Stimulated activated CD4-positive, alpha-beta T cell treated with anti-CD3 and anti-CD28 coated beads, TNF-alpha, amount 100 ng/mL, for 48 hours (primary cell): ENCODE measurements around the gene GJE1.

ENCODE experiments used
- DNase-seq, 3 donors: peaks; one replicate each; pipeline ENCODE4 v3.0.0-alpha.2; 2020; ENCODE audit warnings: low read depth in 3 of 3

GJE1 gene

GRCh38 chr6:142165227-142165626 lies 32.5 kb downstream of the GJE1 start:
- DNase-seq: no peak

DNA sequence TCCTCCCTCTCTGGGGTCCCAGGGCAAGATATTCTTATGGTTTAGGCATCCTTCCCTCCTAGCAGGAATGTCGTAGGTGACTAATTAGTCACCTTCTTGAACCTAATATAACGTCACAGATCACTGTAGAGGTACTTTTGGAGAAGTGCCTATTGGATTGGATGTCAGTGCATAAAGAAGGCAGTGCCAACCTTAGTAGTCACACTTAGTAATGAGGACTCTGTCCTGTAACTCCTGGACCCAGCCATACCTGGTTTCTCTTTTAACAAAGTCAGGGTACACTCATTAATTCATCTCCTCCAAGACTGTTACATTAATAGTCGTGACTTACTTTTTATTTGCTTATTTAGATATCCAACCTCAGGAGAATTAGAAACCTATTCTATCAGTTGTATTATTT lies 34.3 kb downstream of the GJE1 start:
- no peak for DNase-seq

DNA sequence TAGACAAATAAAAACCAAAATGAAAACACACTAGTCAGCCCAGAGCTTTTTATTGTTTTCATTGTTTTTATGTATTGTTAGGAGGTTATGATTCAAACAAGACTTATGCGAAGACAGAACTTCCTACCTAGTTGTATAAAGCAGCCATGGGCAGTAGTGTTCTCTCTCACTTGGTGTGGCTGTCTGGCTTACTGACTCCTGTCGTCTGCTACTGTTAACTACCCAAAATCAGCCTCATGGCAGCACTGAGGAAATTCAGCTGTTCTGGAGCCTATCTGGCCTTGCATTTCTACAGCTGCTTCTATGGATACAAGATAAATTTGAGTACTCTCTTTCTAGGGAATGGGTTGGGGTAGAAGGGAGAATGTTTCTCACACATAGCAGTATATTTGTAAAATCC lies 34.8 kb downstream of the GJE1 start:
- DNase-seq: no peak

- no peak for DNase-seq
Measured at GRCh38 chr6:142171351-142171750, 38.6 kb downstream of the GJE1 start.

DNA sequence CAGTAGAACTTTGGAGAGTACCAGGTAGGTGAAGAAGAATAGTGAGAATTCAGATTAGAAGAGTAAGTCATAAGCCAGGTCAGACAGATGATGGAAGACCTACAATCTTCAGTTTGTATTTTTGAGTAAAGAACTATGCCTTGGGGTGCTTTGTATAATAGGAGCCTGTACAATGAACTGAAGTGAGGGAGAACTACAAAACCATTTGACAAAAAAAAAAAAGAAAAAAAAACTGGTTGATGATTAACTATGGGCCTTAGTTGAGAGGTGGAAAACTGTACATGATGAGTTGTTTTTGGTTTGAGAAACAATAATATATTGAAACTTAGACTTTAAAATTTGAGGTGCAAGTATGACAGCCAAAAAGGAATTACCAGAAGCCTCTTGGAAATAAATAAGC lies 40.0 kb downstream of the GJE1 start:
- no peak for DNase-seq

- DNase-seq: no peak
Measured at GRCh38 chr6:142173980-142174379, 41.3 kb downstream of the GJE1 start.

DNA sequence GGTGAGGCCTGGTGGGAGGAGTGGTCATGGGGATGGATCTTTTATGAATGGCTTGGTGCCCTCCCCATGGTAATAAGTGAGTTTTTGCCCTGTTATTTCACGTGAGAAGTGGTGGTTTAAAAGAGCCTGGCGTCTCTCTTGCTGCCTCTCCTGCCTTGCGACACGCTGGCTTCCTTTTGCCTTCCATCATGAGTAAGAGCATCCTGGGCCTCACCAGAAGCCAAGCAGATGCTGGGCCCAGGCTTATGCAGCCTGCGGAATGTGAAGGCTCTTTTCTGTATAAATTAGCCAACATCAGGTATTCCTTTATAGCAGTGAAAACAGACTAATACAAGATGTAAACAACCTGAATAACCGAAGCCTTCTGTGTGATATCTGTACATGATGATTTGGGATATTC lies 42.0 kb downstream of the GJE1 start:
- DNase-seq: no peak

DNA sequence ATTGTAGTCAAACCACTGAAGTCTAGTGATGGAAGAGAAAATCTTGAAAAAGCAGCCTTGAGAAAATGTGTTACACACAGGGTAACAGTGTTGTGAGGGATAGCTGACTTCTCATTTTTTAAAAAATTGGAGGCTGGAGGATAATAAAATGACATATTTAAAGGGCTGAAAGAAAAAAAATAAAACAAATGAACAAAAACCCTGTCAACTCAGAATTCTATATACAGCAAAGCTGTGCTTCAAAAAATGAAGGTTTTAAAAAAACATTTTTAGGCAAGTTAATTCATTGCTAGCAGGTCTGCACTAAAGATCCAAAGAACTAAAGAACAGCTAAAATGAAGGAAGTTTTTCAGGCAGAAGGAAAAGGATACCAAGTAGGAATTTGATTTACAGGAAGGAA lies 45.4 kb downstream of the GJE1 start:
- DNase-seq: no peak

- no peak for DNase-seq
Measured at GRCh38 chr6:142182004-142182403, 49.3 kb downstream of the GJE1 start.

GRCh38 chr6:142183351-142183750 lies 50.6 kb downstream of the GJE1 start:
- DNase-seq: no peak

DNA sequence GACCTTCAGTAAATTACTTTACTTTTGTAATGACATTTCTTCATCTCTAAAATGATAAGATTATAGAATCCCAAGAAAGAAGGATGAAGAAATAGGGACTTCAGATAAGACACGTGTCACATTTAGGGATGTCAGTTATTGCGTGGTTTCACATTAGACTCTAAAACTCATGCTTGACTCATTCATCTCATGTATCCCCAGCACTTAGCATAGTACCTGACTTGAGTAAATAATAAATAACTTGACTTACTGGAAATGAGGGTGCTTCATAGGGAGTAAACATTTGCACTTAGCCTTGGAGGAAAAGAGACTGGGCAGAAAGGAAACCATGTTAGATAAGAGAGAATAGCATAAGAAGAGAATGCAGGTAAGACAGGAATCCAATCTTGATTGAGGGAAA lies 51.6 kb downstream of the GJE1 start:
- no peak for DNase-seq
